ENCODE results near the gene ZDHHC14.

ZDHHC14 gene

DNA sequence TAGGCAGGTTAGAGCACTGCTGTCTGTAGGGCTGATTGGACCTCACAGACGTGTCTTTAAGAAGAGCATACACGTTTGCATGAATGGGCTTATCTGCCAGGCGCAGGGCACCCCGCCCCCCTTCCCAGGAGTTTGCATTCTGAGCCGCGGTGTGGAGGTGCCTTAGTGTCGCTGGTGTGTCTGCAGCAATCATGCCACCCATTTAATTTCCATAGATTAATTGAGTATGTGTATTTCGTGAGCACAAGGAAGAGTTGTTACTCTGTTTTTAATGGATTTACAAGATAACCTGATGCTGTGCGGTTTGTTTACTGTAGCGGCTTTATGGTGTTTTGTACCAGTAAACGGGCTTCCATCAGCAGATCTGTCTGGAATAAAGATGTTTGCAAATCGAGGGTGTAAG lies 107.7 kb downstream of the ZDHHC14 start:
- no peak for DNase-seq (ENCODE audit: low read depth in 2 of 3, low spot score in 1 of 3)

GRCh38 chr6:157490611-157491269 lies 109.8 kb downstream of the ZDHHC14 start:
- no peak for DNase-seq (ENCODE audit: low read depth in 2 of 3, low spot score in 1 of 3)

DNA sequence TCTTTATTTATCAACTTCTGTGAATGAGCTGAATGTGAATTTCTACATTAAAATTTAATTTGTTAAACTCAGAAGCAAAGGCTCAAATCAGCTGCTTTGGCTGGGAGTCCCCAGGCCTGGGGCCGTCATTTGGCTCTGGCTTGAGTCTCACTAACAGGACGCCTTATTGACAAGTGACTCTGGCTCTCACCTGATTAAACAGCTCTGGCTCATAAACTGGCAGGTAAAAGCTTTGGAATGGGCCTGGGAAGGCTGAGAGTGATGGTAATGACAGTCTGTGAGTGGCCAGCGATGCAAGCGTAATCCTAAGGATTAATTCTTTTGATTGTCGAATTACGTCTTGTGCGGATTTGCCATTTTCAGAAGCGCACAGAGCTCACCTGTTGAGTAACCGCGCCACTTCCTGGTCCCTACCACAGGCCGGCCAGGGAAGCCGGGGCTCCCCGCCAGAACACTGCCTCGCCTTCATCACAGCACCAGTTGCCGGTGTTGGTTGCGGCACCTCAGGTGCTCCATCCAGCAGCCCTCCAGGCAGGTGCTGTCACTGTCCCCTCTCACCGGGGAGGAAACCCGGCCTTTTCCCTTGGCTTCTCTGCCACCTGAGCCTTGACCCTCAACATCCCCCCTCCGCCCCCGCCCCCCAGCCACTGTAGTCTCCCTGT lies 110.7 kb downstream of the ZDHHC14 start:
- DNase-seq (ENCODE audit: low read depth in 2 of 3, low spot score in 1 of 3) = no peak

DNA sequence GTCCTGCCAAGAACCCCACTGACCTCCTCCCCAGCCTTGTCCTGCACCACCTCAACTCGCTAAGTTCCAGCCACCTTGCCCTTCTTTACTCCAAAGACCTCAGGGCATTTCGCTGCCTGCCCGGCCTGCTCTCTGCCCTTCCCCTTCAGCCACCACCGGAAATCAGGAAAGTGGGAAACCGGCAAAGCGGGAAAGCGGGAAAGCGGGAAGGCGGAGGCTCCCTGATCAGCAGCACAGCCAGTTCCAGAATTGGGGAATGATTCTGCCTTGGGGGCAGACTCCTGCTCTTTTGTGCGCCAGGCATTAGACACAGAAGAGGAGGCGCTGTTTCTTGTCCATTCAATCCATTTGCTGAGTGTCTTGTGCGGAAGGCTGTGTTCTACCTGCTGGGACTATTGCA lies 111.3 kb downstream of the ZDHHC14 start:
- no peak for DNase-seq (ENCODE audit: low read depth in 2 of 3, low spot score in 1 of 3)

DNA sequence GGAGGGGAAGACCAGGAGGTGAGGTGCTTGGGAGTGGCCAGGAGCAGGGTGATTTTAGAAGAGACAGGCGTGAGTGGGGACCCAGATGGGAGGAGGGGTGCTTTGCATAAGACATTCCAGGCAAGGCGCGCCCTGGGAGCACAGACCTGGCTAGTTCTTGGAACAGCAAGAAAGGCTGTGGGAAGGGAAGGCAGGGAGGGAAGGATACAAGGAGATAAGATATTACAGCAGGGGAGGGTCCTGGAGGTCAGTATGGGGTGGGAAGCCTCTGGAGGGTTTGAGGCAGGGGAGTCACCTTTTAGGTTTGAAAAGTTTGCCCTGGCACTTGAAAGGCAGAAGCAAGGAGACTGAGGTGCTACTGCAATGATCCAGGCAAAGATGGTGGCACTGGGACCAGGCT lies 111.8 kb downstream of the ZDHHC14 start:
- DNase-seq (ENCODE audit: low read depth in 2 of 3, low spot score in 1 of 3) = no peak

DNA sequence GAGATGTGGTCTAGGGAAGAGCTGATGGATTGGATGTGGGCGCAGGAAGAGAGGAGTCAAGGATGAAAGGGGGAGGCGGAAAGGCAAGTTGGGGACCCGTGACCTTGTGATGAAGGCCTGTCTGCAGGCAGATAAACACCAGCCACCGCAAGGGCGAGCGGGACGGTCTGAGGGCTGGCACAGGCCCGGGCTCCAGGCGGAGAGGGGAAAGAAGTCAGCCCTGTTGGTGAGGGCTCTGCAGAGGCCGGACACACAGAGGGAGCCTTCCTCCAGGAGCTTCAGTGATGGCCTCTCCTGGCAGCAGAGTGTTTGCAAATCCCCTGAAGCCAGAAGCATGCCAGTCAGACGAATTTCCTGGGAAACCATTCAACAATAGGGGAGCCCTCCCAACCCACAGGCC lies 112.2 kb downstream of the ZDHHC14 start:
- DNase-seq (ENCODE audit: low read depth in 2 of 3, low spot score in 1 of 3) = no peak

- no peak for DNase-seq (ENCODE audit: low read depth in 2 of 3, low spot score in 1 of 3)
Measured at GRCh38 chr6:157493576-157493975, 112.6 kb downstream of the ZDHHC14 start.

DNA sequence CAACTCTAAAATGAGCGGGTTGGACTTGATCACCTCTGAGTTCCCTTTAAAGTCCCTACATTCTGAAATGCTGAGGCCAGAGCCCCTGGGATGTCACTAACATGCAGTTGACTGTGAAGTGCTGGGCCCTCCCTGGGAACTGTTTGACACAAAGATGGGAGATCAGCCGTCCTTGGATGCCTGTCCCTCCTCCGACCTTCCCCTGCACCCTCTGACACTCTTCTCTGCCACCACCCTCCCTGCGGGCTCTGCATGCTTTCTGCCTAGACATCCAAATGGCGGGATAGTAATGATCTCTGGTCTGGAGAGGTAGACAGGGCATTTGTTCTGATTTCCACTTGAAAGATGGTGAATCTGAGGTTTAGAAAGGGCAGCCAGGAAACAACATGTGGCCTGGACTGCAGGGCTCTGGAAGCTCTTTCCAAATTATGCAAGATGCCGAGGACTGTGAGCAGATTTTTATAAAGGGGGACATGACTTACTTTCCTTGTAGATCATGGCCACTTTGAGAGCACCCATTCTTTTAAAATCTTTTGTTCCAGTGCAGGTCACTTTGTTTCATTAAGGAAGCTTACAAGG lies 113.2 kb downstream of the ZDHHC14 start:
- DNase-seq (ENCODE audit: low read depth in 2 of 3, low spot score in 1 of 3) = no peak

DNA sequence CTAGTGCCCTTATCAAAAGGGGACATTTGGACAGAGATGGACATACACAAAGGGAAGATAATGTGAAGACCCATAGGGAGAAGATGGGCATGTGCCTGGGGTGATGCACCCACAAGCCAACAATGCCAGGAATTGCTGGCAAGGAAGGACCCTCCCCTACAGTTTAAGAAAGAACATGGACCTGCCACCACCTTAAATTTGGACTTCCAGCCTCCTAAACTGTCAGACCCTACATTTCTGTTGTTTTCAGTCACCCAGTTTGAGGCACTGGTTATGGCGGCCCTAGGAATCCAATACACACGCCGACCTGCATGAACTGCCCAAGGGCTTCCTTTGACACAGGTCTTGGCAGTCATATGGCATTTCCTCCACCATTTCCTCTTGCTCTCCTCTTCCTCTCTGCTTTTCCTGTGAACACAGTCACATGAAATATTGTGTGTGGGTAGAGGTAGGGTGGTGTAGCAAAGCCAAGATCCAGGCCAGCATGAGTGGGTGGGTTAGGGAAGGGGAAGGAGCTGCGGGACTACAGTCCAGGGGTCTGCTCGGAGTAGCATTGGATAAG lies 115.6 kb downstream of the ZDHHC14 start:
- DNase-seq (ENCODE audit: low read depth in 2 of 3, low spot score in 1 of 3) = no peak

DNA sequence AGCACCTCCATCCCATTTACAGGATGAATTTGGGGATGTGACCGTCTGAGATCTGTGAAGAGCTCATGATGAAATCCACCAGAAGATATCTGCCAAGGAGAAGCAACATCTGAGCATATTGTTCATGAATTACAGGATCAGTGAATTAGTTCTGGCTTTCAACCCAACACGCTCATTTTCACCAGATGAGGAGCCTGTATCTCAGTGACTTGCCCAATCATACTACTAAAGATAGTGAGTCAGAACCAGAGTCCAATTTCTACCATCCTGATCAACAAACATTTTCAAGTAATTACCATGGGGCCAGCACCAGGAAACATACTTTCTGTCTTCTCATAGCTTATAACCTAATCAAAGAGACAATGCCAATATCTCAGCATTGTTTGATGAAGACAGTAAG lies 116.6 kb downstream of the ZDHHC14 start:
- no peak for DNase-seq (ENCODE audit: low read depth in 2 of 3, low spot score in 1 of 3)

DNA sequence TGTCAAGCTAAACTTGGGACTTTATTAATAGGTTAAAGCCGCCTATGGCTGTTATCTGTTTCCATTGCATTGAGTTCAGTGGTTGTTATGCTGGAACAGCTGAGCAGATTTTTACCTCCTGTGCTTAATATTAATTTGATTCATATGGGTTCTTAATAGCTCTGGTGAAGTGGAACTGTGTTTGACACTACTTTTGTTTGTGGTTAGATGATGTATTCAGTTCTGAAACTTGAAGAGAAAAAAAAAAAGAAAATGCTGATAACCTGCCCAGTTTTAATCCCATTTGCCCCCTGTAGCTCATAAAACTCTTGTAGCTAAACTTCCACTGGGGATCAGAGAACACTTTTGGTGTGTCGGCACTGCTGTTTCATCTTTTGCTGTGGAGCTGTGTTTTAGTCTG lies 117.8 kb downstream of the ZDHHC14 start:
- no peak for DNase-seq (ENCODE audit: low read depth in 2 of 3, low spot score in 1 of 3)

- DNase-seq (ENCODE audit: low read depth in 2 of 3, low spot score in 1 of 3) = no peak
Measured at GRCh38 chr6:157500022-157500421, 119.0 kb downstream of the ZDHHC14 start.

DNA sequence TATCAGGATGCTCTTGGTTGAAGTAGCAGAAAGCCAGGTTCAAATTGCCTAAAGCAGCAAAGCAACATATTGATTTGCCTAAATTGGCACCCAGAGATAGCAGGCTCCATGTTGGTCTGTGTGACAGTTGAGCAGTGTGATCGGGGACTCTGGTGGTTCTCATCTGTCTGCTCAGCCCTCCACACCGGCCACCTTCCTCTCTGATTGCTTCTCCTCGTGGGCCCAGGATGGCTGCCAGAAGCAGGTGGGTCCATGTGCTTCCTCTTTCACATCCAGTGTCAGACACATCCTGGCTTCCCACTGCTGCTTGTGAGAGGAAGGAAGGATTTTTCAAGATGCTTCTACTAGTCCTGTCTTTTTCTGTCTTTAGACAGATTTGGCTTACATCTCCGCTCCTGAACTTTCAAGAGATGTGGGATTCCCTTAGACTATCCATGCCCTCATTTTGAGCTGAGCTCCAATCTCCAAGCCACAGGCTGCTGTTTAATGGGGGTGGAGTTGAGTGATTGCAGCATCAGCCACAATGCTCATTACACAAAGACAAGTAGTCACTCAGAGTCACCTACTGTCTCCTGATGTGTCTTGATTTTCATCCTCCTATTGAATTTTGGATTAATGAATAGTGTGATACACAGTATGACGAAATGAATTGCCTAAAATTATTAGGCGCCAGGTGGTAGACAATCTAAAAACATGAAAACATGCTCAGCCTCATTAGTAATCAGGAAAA lies 122.2 kb downstream of the ZDHHC14 start:
- no peak for DNase-seq (ENCODE audit: low read depth in 2 of 3, low spot score in 1 of 3)

DNA sequence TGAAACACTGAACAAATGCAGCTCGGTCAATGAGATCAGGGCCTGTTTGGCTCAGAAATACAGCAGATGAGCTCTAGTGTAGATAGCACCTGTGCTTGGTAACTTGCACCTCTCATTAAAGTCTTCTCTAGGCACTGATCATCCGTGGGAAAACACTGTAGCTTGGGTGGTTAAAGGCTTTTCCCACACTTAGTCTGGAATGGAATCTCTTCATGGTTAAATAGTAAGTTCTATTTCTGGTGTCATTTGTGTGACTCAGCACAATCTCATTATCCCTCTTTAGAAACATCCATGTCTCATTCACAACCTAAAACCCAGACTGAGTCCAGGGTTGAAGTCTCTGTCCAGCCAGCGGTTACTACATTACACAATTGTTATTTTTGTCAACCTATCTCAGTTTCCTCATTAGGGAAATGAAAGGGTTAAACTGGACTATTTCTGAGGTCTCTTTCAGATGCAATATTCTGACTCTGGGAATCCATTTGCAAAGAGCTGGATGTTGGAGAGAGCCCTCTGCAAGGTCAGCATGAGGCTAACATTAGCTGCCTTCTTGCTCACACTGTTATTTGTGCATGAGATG lies 125.0 kb downstream of the ZDHHC14 start:
- DNase-seq (ENCODE audit: low read depth in 2 of 3, low spot score in 1 of 3) = no peak

GRCh38 chr6:157510323-157511188 lies 129.6 kb downstream of the ZDHHC14 start:
- no peak for DNase-seq (ENCODE audit: low read depth in 2 of 3, low spot score in 1 of 3)

DNA sequence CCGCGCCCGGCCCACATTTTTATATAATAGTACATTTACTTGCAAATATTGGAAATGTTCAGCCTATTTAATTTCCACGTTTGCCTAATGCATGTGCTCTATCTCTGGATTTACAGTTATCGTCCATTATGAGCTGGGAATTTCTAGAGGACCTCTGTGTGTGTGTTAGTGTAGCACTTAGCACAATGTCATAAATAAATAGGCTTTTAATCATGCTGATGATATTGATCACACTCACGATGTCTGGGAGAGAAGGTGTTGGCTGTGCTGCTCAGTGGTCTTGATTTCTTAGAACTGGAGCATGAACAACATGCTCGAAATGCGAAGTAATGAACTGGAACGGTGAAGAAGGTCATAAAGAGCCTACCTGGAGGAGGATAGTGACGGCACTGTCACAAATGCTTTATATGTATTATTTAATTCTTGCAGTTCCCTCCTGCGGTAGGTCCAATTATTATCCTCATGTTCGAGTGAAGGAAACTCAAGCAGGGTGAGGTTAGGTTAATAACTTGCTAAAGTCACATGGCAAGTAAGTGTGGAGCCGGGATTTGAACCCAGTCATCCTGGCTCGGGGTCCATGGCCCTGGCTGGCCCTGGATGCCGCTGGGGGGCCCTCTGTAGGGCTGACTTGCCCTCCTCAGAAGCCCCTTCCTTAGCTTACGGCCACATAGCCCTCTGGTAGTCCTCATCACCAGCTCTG lies 130.8 kb downstream of the ZDHHC14 start:
- DNase-seq (ENCODE audit: low read depth in 2 of 3, low spot score in 1 of 3) = no peak

DNA sequence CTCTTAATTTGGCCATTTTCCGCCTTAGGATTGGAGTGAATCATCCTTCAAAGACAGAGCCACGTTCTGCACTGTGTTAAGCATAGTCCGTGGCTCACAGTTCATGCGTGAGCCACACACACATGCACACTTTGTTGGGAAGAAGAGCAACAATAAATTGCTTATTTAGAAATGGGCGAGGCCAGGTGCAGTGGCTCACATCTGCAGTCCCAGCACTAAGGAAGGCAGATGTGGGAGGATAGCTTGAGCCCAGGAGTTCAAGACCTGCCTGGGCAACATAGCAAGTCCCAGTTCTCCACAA lies 131.3 kb downstream of the ZDHHC14 start:
- DNase-seq (ENCODE audit: low read depth in 2 of 3, low spot score in 1 of 3) = no peak

DNA sequence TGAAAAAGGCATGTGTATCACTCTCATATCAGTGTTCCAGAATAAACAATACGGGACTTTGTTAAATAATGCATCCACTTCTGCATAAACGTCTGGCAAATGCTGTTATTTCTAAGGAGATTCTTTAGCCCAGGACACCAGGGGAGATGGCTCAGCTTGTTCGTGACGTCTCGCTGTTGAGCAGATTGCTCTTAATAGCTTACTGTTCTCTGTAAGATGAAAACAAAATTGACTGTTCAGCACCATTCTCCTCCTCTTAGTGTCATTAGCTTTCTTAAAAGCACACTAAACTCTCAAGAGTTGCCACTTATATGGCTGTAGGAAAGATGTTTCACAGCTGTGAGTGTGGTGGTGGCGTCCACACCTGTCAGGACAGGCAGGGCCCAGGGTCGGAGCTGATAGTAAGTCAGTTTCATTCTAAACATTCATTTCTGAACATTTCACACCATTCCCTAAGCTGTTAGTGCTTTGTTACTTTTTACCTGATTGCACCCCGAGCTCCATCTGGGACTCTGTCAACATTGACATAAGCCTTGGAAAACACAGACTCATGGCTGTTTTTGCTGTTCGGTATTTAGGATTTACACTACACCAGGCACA lies 132.1 kb downstream of the ZDHHC14 start:
- DNase-seq (ENCODE audit: low read depth in 2 of 3, low spot score in 1 of 3) = no peak

DNA sequence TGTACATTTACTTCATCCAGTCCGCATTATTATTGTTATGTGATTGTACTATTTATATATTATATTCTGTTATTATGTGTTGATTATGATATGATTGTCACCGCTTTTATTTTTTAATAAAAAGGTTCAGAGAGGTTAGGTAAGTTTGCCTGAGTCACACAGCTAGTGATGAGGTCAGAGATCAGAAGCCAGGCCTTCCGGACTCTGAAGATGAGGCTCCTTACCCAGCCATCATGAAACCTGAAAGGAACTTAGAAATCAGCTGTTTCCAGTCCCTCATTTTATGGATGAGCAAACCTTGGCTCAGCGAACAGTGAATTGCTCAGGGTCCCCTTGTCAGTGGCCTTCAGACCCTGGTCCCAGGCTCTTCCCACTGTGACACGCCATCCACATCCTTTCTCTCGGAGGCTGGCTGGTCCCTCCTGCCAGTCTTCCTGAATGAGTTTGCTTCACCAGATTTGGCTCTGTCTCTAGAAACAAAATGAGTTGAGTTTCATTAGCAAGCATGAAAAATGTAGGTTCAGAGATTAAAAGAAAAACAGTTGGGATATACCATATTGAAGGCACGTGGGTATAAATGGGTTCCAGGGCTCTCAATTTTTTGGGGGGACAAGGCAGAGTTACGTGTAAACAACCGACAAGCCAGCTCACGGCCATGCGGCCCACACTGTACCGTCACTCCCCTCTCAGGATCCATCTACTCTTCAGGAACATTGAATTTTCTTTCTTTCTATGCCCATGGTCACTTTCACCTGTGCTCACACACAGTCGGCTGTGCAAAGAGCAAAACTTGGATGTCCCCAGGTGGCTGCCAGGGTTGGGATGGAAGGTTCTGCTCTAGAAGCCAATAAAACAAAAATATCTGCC lies 132.9 kb downstream of the ZDHHC14 start:
- DNase-seq (ENCODE audit: low read depth in 2 of 3, low spot score in 1 of 3) = no peak
